ENCODE measurements around the gene SV2B.

GRCh38 chr15:91298101-91298500 is 198.0 kb downstream of the SV2B start:
- no peak for TF ChIP-seq EZH2 (IDR thresholded peaks at IDR 0.05; ENCODE audit: borderline replicate concordance, low read depth, low read length, poor library complexity, severe bottlenecking)
- TF ChIP-seq CTCF (conservative IDR thresholded peaks at IDR 0.05; ENCODE audit: low read depth, low read length) = no peak

All from A673 (cell line).